H1 (cell line): Measurements from ENCODE around the gene CAV3. TPM values are rescaled to one million over a fixed set of nuclear protein-coding genes. Genes with fewer than 3 reads are reported as not detected.

ENCODE experiments used
- CTCF ChIA-PET: fragments of 300-600 bp; sonication (Branson Sonifier 250); formaldehyde crosslinking; loops from one replicate; lab custom pipeline; 2021; ENCODE audit not compliant: partially characterized antibody; lab: Charles Lee
- POLR2A ChIA-PET: fragments of 300-600 bp; sonication (Branson Sonifier 250); formaldehyde crosslinking; loops from one replicate; lab custom pipeline; 2021; ENCODE audit warnings: inconsistent platforms; ENCODE audit not compliant: partially characterized antibody; lab: Charles Lee
- DNase-seq, 2 experiments: peaks; one replicate each; pipeline versions ENCODE4 v3.0.0 to v3.0.0-alpha.2; 2010 to 2022; ENCODE audit warnings: low spot score in 2 of 2, low read depth in 1 of 2, mixed read lengths in 1 of 2
- FAIRE-seq: peaks from 2 replicates; lab custom pipeline; 2011; peaks lifted over from hg19 to GRCh38; lab: Jason Lieb, UNC
- H2AFZ ChIP-seq: 2 replicates; pipeline ENCODE4 v1.8.1; 2012; ENCODE audit warnings: low read length, inconsistent platforms
- H2AK5ac ChIP-seq: 2 replicates; pipeline ENCODE4 v1.6.1; 2013; ENCODE audit warnings: low read depth, low read length
- H2BK120ac ChIP-seq: replicated peaks from 2 replicates; pipeline ENCODE3; 2013; ENCODE audit warnings: low read depth, low read length, inconsistent platforms
- H2BK12ac ChIP-seq: 2 replicates; pipeline ENCODE4 v1.6.1; 2013; ENCODE audit warnings: low read depth, low read length
- H2BK15ac ChIP-seq: 2 replicates; pipeline ENCODE4 v1.6.1; 2013; ENCODE audit warnings: low read length
- H2BK20ac ChIP-seq: 2 replicates; pipeline ENCODE4 v1.6.1; 2013; ENCODE audit warnings: low read length
- H2BK5ac ChIP-seq: 2 replicates; pipeline ENCODE4 v1.6.1; 2013; ENCODE audit warnings: low read depth, low read length
- H3K14ac ChIP-seq: 2 replicates; pipeline ENCODE4 v1.6.1; 2013; ENCODE audit warnings: inconsistent platforms; ENCODE audit not compliant: insufficient read length
- H3K18ac ChIP-seq: 2 replicates; pipeline ENCODE4 v1.6.1; 2013; ENCODE audit warnings: low read length; ENCODE audit errors: extremely low read depth
- H3K23ac ChIP-seq: 2 replicates; pipeline ENCODE4 v1.6.1; 2013; ENCODE audit warnings: inconsistent platforms; ENCODE audit not compliant: insufficient read length
- H3K23me2 ChIP-seq: 2 replicates; pipeline ENCODE4 v1.6.1; 2013; ENCODE audit warnings: low read depth, low read length
- H3K27ac ChIP-seq: 2 replicates; pipeline ENCODE4 v1.6.1; 2011; ENCODE audit warnings: low read depth, low read length, inconsistent platforms
- H3K27me3 ChIP-seq, 4 experiments: replicated peaks in 1 of 4; 1 replicate in 1 of 4; 2 replicates in 3 of 4; pipeline versions ENCODE4 v1.6.1 to v1.8.1; 2011 to 2013; ENCODE audit warnings: low read length in 3 of 4, mild to moderate bottlenecking in 3 of 4, inconsistent platforms in 2 of 4, mixed read lengths in 2 of 4, moderate library complexity in 1 of 4; ENCODE audit not compliant: control insufficient read depth in 3 of 4, insufficient read depth in 3 of 4; ENCODE audit errors: extremely low read depth in 1 of 4
- H3K36me3 ChIP-seq, 4 experiments: 2 replicates each; pipeline versions ENCODE4 v1.6.1 to v1.8.1; 2011 to 2013; ENCODE audit warnings: mild to moderate bottlenecking in 4 of 4, low read length in 3 of 4, moderate library complexity in 2 of 4, control low read depth in 1 of 4, inconsistent platforms in 1 of 4; ENCODE audit not compliant: insufficient read depth in 4 of 4, control insufficient read depth in 2 of 4
- H3K4ac ChIP-seq: replicated peaks from 2 replicates; pipeline ENCODE3; 2013; ENCODE audit warnings: low read length, low read depth, mixed read lengths, inconsistent platforms; ENCODE audit not compliant: insufficient read length
- H3K4me1 ChIP-seq, 4 experiments: replicated peaks in 1 of 4; 1 replicate in 1 of 4; 2 replicates in 3 of 4; pipeline versions ENCODE4 v1.6.1 to v1.8.1; 2011 to 2013; ENCODE audit warnings: low read length in 3 of 4, inconsistent platforms in 2 of 4, mixed read lengths in 1 of 4; ENCODE audit not compliant: insufficient read depth in 4 of 4, control insufficient read depth in 3 of 4
- H3K4me2 ChIP-seq, 2 experiments: 2 replicates each; pipeline versions ENCODE4 v1.6.1 to v1.8.1; 2011 to 2013; ENCODE audit warnings: low read depth in 2 of 2, low read length in 2 of 2, control low read depth in 1 of 2, inconsistent platforms in 1 of 2, mild to moderate bottlenecking in 1 of 2; ENCODE audit not compliant: insufficient read depth in 1 of 2
- H3K4me3 ChIP-seq, 4 experiments: fragments of 200-600, 300-600 bp in 1 of 4; sonication (generic), shearing (Covaris generic), sonication (Bioruptor Twin) in 1 of 4; 2 replicates each; pipeline versions ENCODE4 v1.5.1 to v1.8.1; 2011 to 2016; ENCODE audit warnings: low read length in 4 of 4, low read depth in 3 of 4, control low read depth in 2 of 4, inconsistent platforms in 2 of 4, mild to moderate bottlenecking in 2 of 4, mixed read lengths in 1 of 4, moderate library complexity in 1 of 4; ENCODE audit not compliant: insufficient read depth in 2 of 4; ENCODE audit errors: extremely low read depth in 1 of 4
- H3K56ac ChIP-seq: replicated peaks from 2 replicates; pipeline ENCODE3; 2013; ENCODE audit warnings: low read depth, mild to moderate bottlenecking, mixed read lengths, low read length, inconsistent platforms; ENCODE audit not compliant: insufficient read length
- H3K79me1 ChIP-seq: 2 replicates; pipeline ENCODE4 v1.6.1; 2013; ENCODE audit warnings: low read depth, low read length, control low read depth
- H3K79me2 ChIP-seq, 2 experiments: 2 replicates each; pipeline versions ENCODE4 v1.6.1 to v1.8.1; 2012 to 2013; ENCODE audit warnings: low read length in 2 of 2, mild to moderate bottlenecking in 2 of 2, inconsistent platforms in 1 of 2; ENCODE audit not compliant: insufficient read depth in 2 of 2, control insufficient read depth in 1 of 2
- H3K9ac ChIP-seq, 4 experiments: replicated peaks in 1 of 4; 1 replicate in 1 of 4; 2 replicates in 3 of 4; pipeline versions ENCODE4 v1.6.1 to v1.8.1; 2011 to 2013; ENCODE audit warnings: low read depth in 3 of 4, low read length in 3 of 4, control low read depth in 2 of 4, mild to moderate bottlenecking in 2 of 4, moderate library complexity in 2 of 4, inconsistent platforms in 1 of 4; ENCODE audit errors: extremely low read depth in 1 of 4
- H3K9me3 ChIP-seq, 2 experiments: 2 replicates each; pipeline versions ENCODE4 v1.6.1 to v1.8.1; 2012 to 2013; ENCODE audit warnings: mild to moderate bottlenecking in 2 of 2, moderate library complexity in 2 of 2, control low read depth in 1 of 2, inconsistent platforms in 1 of 2, low read depth in 1 of 2, low read length in 1 of 2, mixed read lengths in 1 of 2; ENCODE audit not compliant: insufficient read depth in 2 of 2
- H4K20me1 ChIP-seq, 2 experiments: replicated peaks in 1 of 2; 2 replicates each; pipeline versions ENCODE3 to v1.8.1; 2011 to 2013; ENCODE audit warnings: inconsistent platforms in 2 of 2, low read length in 2 of 2, mild to moderate bottlenecking in 1 of 2; ENCODE audit not compliant: insufficient read depth in 2 of 2, control insufficient read depth in 1 of 2
- H4K5ac ChIP-seq: 2 replicates; pipeline ENCODE4 v1.6.1; 2013; ENCODE audit warnings: low read length, low read depth, mixed read lengths, inconsistent platforms; ENCODE audit not compliant: insufficient read length
- H4K8ac ChIP-seq: 2 replicates; pipeline ENCODE4 v1.8.0; 2013; ENCODE audit warnings: mild to moderate bottlenecking, moderate library complexity, low read length, inconsistent platforms; ENCODE audit not compliant: insufficient read depth; ENCODE audit errors: extremely low read depth
- H4K91ac ChIP-seq: replicated peaks from 2 replicates; pipeline ENCODE3; 2013; ENCODE audit warnings: low read length, mixed read lengths, inconsistent platforms; ENCODE audit not compliant: insufficient read length
- CBX8 ChIP-seq: fragments of 300-800, 300-1000 bp; sonication (generic); IDR thresholded peaks from 2 replicates; pipeline ENCODE4 v1.7.1; 2016; ENCODE audit warnings: low read depth, low read length, borderline replicate concordance
- HDAC6 ChIP-seq: IDR thresholded peaks from one replicate; pipeline ENCODE4 v1.7.1; 2012; ENCODE audit warnings: low read depth, mild to moderate bottlenecking, inconsistent platforms, low read length, moderate library complexity
- NANOG ChIP-seq: IDR thresholded peaks from 2 replicates; pipeline ENCODE4 v1.6.1; 2011; ENCODE audit warnings: low read length, low read depth, mild to moderate bottlenecking, inconsistent platforms; ENCODE audit not compliant: insufficient read depth, poor library complexity, severe bottlenecking
- SP1 ChIP-seq: IDR thresholded peaks from 2 replicates; pipeline ENCODE4 v1.6.1; 2011; ENCODE audit warnings: low read depth, low read length
- WGBS, 2 experiments: shearing (Covaris generic) in 1 of 2; methylation state at CpG; one replicate each; pipeline versions ENCODE4 v1.1.6 to v1.1.7; 2013 to 2015; ENCODE audit warnings: low lambda C conversion rate in 2 of 2, mixed read lengths in 2 of 2, inconsistent platforms in 1 of 2, low coverage in 1 of 2, missing lambda C conversion rate in 1 of 2; ENCODE audit not compliant: insufficient replicate concordance in 2 of 2, insufficient coverage in 1 of 2, insufficient read length in 1 of 2; ENCODE audit errors: extremely low coverage in 1 of 2, missing lambda C conversion rate in 1 of 2; 5-methylcytosine and 5-hydroxymethylcytosine counted together
- polyA plus RNA-seq, 7 experiments: library from polyadenylated mRNA; depleted of rRNA in 3 of 7; stranded (reverse) in 5 of 7; unstranded in 2 of 7; fragments of >200 nt in 5 of 7; fragments of 200-250 nt in 2 of 7; gene quantifications; 1 replicate in 5 of 7; 2 replicates in 1 of 7; 4 replicates in 1 of 7; pipeline versions ENCODE4 v1.2.1 to v1.2.3, GENCODE V29; 2011 to 2013; ENCODE audit warnings: missing spikeins in 2 of 7, mixed read lengths in 2 of 7
- total RNA-seq: library from RNA; stranded (reverse); fragmentation: NEBNext Ultra II Directional; extraction: Animal tissue kit (Norgen Biotek cat#: 25700); gene quantifications from 2 replicates; pipeline ENCODE4 v1.2.1, GENCODE V29; 2021
- TF ChIP-seq, protein P1 (sequence below): IDR thresholded peaks from 2 replicates; pipeline ENCODE4 v1.6.1; 2012; ENCODE audit warnings: inconsistent platforms

CAV3 gene
- total and polyA plus RNA-seq, 2 of the 8 experiments (the other 6 are each of a cell fraction or from before 2014, with no cell fraction given): not detected

DNA sequence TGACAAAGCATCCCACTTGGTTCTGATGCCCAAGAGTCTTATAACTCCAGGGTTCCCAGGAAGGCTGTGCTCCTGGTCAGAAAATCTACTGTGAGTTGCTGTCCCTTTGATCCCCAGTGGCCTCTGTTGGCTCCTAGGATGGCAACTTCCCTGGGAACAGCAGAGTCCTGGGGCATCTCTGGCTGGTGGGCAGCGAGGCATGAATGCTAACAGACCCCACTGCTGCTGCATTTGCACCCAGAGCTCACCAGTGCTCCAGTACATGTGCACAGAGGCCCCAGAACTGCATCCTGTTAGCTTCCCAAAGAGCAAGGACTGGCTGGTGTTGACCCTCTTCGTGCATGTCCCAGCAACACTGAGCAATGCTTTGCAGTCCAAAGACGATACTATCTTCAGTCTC is 15.7 kb downstream of the CAV3 start:
- Histone ChIP-seq H3K27ac (no peak overlapping the region), H4K20me1 (peaks cover 0 to under 1% of the 10 kb centered on the region in 2 experiments), H3K56ac (no peak overlapping the region), H4K8ac (no peak overlapping the region), H3K9ac (no peak overlapping the region), H3K36me3 (no peaks in the 10 kb centered on the region), H3K23me2 (no peaks in the 10 kb centered on the region), H3K4ac (no peak overlapping the region), H4K5ac (no peak overlapping the region), H3K14ac (no peak overlapping the region), H2BK20ac (no peak overlapping the region), H2AK5ac (no peak overlapping the region), H4K91ac (no peak overlapping the region), H3K27me3 (no peaks in the 10 kb centered on the region), H2BK12ac (no peak overlapping the region), H3K4me1 (no peaks in the 10 kb centered on the region), H3K4me3 (no peak overlapping the region), H2BK5ac (no peak overlapping the region), H3K79me2 (no peaks in the 10 kb centered on the region), H2AFZ (no peak overlapping the region), H3K23ac (no peak overlapping the region), H2BK120ac (no peak overlapping the region), H3K9me3 (no peaks in the 10 kb centered on the region), H3K18ac (no peak overlapping the region), H3K79me1 (no peaks in the 10 kb centered on the region), H3K4me2 (no peak overlapping the region), H2BK15ac (no peak overlapping the region)
- POLR2A ChIA-PET: interaction anchor here (0.7 kb wide), 1 partner anchor 403 kb away, joined by 3 read pairs; no protein-coding TSS in a partner anchor
- FAIRE-seq (no peak), DNase-seq (no peak)
- CTCF ChIA-PET: interaction anchor here (1.3 to 1.7 kb wide), 2 partner anchors 16 to 20 kb away, joined by 3 to 4 read pairs; partner anchors contain the start of gene OXTR
- WGBS, 2 experiments: 87% methylated on average over 3 of the region's 3 CpGs; no CpG with 5 or more reads in 1 of the 2 experiments
- TF ChIP-seq HDAC6 (no peak), SP1 (no peak), NANOG (no peak), CBX8 (no peak)
- TF ChIP-seq, protein P1, sequence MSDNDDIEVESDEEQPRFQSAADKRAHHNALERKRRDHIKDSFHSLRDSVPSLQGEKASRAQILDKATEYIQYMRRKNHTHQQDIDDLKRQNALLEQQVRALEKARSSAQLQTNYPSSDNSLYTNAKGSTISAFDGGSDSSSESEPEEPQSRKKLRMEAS: no peak
